T-helper 1 cell treated with Interleukin-12 subunit alpha and Interleukin-12 subunit beta and Interleukin-4 antibody, amounts not matched to agents 30 μg/mL and 1 μg/mL, for 36 hours (primary cell): ENCODE data around the gene GCN1.

Source experiments
- H3K27ac Mint-ChIP-seq: one replicate; pipeline ENCODE4 v1.8.0; 2021; ENCODE audit warnings: mild to moderate bottlenecking, mixed read lengths
- H3K27me3 Mint-ChIP-seq: one replicate; pipeline ENCODE4 v1.8.0; 2021; ENCODE audit warnings: low read depth, mixed read lengths
- H3K36me3 Mint-ChIP-seq: one replicate; pipeline ENCODE4 v1.8.0; 2021; ENCODE audit warnings: low read depth, mixed read lengths
- H3K4me1 Mint-ChIP-seq: one replicate; pipeline ENCODE4 v1.8.0; 2021; ENCODE audit warnings: low read depth, mixed read lengths
- H3K4me3 Mint-ChIP-seq: one replicate; pipeline ENCODE4 v1.8.0; 2021; ENCODE audit warnings: mild to moderate bottlenecking, moderate library complexity, mixed read lengths
- H3K9me3 Mint-ChIP-seq: one replicate; pipeline ENCODE4 v1.8.0; 2021; ENCODE audit warnings: mixed read lengths

Gene GCN1

DNA sequence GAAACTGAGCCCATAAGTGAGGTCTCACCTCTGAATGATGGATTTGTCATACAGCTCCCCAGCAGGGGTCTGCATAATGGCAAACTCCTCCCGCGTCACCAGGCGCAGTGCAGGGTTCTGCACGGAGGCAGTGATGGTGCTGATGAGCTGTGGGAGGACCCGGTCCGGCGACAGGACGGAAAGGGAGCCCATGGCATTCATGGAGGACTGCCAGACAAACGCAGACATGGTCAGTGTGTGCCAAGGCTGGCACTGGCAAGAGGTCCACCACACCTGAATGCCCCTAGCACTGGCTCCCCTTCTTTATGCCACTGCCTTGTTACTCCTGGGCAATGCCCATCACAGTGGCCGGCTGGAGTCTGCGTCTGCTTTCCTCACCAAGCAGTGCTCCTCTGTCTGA lies 32.7 kb downstream of the GCN1 start:
- no peaks in the 10 kb centered on the region for H3K27me3 Mint-ChIP-seq
- peaks cover 3% of the 10 kb centered on the region for H3K4me1 Mint-ChIP-seq
- no peak overlapping the region for H3K27ac Mint-ChIP-seq
- peaks cover 48% of the 10 kb centered on the region for H3K36me3 Mint-ChIP-seq
- H3K4me3 Mint-ChIP-seq = no peak overlapping the region
- no peaks in the 10 kb centered on the region for H3K9me3 Mint-ChIP-seq

GRCh38 chr12:120159509-120160237 lies 34.8 kb downstream of the GCN1 start:
- Mint-ChIP-seq H3K27ac (no peak overlapping the region), H3K9me3 (no peaks in the 10 kb centered on the region), H3K27me3 (no peaks in the 10 kb centered on the region), H3K4me3 (no peak overlapping the region), H3K4me1 (peaks cover 3% of the 10 kb centered on the region), H3K36me3 (peaks cover 61% of the 10 kb centered on the region)

- H3K36me3 Mint-ChIP-seq = peaks cover 59% of the 10 kb centered on the region
- no peak overlapping the region for H3K4me3 Mint-ChIP-seq
- no peak overlapping the region for H3K27ac Mint-ChIP-seq
- no peaks in the 10 kb centered on the region for H3K9me3 Mint-ChIP-seq
- H3K4me1 Mint-ChIP-seq = peaks cover 3% of the 10 kb centered on the region
- H3K27me3 Mint-ChIP-seq = no peaks in the 10 kb centered on the region
These were observed 36.2 kb downstream of the GCN1 start for GRCh38 chr12:120158351-120158750.

GRCh38 chr12:120157678-120158077 lies 36.8 kb downstream of the GCN1 start:
- no peaks in the 10 kb centered on the region for H3K9me3 Mint-ChIP-seq
- H3K4me1 Mint-ChIP-seq = peaks cover 3% of the 10 kb centered on the region
- peaks cover 57% of the 10 kb centered on the region for H3K36me3 Mint-ChIP-seq
- H3K27me3 Mint-ChIP-seq = no peaks in the 10 kb centered on the region
- no peak overlapping the region for H3K27ac Mint-ChIP-seq
- no peak overlapping the region for H3K4me3 Mint-ChIP-seq

- peak overlapping the region; percentile 26 for H3K27ac Mint-ChIP-seq
- peaks cover 49% of the 10 kb centered on the region for H3K36me3 Mint-ChIP-seq
- H3K4me1 Mint-ChIP-seq = peaks cover 3% of the 10 kb centered on the region
- H3K9me3 Mint-ChIP-seq = no peaks in the 10 kb centered on the region
- no peaks in the 10 kb centered on the region for H3K27me3 Mint-ChIP-seq
- H3K4me3 Mint-ChIP-seq = no peak overlapping the region
These were observed 37.9 kb downstream of the GCN1 start for GRCh38 chr12:120156315-120157259.

- Mint-ChIP-seq H3K36me3 (peaks cover 36% of the 10 kb centered on the region), H3K4me3 (no peak overlapping the region), H3K4me1 (peaks cover 3% of the 10 kb centered on the region), H3K27me3 (no peaks in the 10 kb centered on the region), H3K27ac (no peak overlapping the region), H3K9me3 (no peaks in the 10 kb centered on the region)
These were observed 39.4 kb downstream of the GCN1 start for GRCh38 chr12:120155072-120155471.

- H3K27ac Mint-ChIP-seq = no peak overlapping the region
- no peaks in the 10 kb centered on the region for H3K27me3 Mint-ChIP-seq
- peaks cover 28% of the 10 kb centered on the region for H3K36me3 Mint-ChIP-seq
- no peaks in the 10 kb centered on the region for H3K9me3 Mint-ChIP-seq
- no peaks in the 10 kb centered on the region for H3K4me1 Mint-ChIP-seq
- H3K4me3 Mint-ChIP-seq = no peak overlapping the region
These were observed 43.5 kb downstream of the GCN1 start for GRCh38 chr12:120150919-120151525.

GRCh38 chr12:120148011-120148410 lies 46.5 kb downstream of the GCN1 start:
- H3K36me3 Mint-ChIP-seq = peaks cover 30% of the 10 kb centered on the region
- no peaks in the 10 kb centered on the region for H3K27me3 Mint-ChIP-seq
- H3K4me1 Mint-ChIP-seq = no peaks in the 10 kb centered on the region
- H3K4me3 Mint-ChIP-seq = no peak overlapping the region
- no peaks in the 10 kb centered on the region for H3K9me3 Mint-ChIP-seq
- H3K27ac Mint-ChIP-seq = no peak overlapping the region

DNA sequence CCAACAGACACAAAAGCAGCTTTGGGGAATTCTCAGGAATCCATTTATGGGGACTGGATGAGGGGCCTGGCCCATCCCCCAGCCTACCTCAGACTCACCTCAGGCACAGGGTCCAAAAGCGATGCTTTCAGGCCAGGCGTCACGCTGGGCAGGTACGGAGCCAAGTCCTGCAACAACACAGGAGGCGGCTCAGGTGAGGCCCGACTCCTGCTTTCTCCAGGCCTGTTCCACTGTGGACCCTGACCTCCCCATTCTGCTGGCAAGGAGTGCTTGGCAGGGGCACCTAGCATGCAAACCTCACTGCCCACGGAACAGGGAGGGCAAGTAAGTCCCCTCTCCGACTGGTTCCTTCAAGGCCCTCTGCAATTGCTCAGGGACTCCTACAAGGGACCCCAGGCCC lies 49.4 kb downstream of the GCN1 start:
- Mint-ChIP-seq H3K4me3 (no peak overlapping the region), H3K9me3 (no peaks in the 10 kb centered on the region), H3K4me1 (no peaks in the 10 kb centered on the region), H3K27ac (no peak overlapping the region), H3K27me3 (no peaks in the 10 kb centered on the region), H3K36me3 (peaks cover 51% of the 10 kb centered on the region)

GRCh38 chr12:120144215-120144614 lies 50.3 kb downstream of the GCN1 start:
- no peak overlapping the region for H3K4me3 Mint-ChIP-seq
- H3K27me3 Mint-ChIP-seq = no peaks in the 10 kb centered on the region
- H3K9me3 Mint-ChIP-seq = no peaks in the 10 kb centered on the region
- H3K36me3 Mint-ChIP-seq = peaks cover 59% of the 10 kb centered on the region
- no peak overlapping the region for H3K27ac Mint-ChIP-seq
- no peaks in the 10 kb centered on the region for H3K4me1 Mint-ChIP-seq

DNA sequence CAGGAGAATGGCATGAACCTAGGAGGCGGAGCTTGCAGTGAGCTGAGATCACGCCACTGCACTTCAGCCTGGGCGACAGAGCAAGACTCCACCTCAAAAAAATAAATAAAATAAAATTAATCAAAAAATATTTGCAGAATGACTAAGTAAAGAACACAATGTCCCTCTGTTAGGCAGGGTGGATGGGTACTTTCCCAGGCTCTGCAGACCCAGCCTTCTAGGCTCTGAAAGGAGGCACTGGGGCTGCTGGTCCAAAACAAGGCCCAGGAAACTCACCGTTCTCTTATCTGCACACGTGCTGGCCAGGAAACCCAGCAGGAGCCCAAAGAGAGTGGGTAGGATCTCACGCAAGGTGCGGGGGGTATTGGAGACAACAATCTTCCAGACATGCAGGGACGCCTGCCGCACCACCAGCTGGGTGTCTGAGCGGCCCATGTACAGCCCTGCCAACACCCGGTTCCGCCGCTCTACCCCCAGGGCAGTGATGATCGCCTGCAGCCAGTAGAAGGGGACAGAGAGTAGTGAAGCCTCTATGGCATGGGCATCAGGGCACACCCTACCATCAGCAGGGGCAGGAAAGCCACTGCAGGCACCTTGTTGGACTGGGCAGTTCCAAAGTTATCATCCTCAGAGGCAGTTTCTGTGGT lies 52.2 kb downstream of the GCN1 start:
- H3K27ac Mint-ChIP-seq = no peak overlapping the region
- H3K36me3 Mint-ChIP-seq = peaks cover 49% of the 10 kb centered on the region
- no peaks in the 10 kb centered on the region for H3K9me3 Mint-ChIP-seq
- H3K4me3 Mint-ChIP-seq = no peak overlapping the region
- no peaks in the 10 kb centered on the region for H3K4me1 Mint-ChIP-seq
- H3K27me3 Mint-ChIP-seq = no peaks in the 10 kb centered on the region

DNA sequence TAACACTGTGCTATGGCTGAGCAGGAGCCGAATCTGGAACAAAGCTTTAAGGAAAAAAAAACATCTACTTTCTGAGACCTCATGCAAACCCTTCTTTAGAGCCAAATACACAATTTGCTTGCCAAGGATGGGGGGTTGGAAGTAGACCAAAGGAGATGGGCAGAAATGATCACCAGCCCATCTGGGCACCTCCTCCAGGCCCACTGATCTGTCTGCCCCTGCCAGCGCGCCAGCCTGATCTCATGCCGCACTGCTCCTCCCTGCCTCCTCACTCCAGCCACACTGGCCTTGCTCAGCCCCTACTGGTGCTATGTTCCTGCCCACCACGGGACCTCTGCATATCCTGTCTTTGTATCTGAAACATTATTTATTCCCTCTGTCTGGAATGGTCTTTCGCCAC lies 53.2 kb downstream of the GCN1 start:
- no peaks in the 10 kb centered on the region for H3K9me3 Mint-ChIP-seq
- no peaks in the 10 kb centered on the region for H3K4me1 Mint-ChIP-seq
- peaks cover 50% of the 10 kb centered on the region for H3K36me3 Mint-ChIP-seq
- no peak overlapping the region for H3K4me3 Mint-ChIP-seq
- H3K27me3 Mint-ChIP-seq = no peaks in the 10 kb centered on the region
- H3K27ac Mint-ChIP-seq = no peak overlapping the region

GRCh38 chr12:120140603-120141002 lies 53.9 kb downstream of the GCN1 start:
- no peaks in the 10 kb centered on the region for H3K4me1 Mint-ChIP-seq
- no peak overlapping the region for H3K27ac Mint-ChIP-seq
- H3K27me3 Mint-ChIP-seq = no peaks in the 10 kb centered on the region
- no peak overlapping the region for H3K4me3 Mint-ChIP-seq
- no peaks in the 10 kb centered on the region for H3K9me3 Mint-ChIP-seq
- peaks cover 53% of the 10 kb centered on the region for H3K36me3 Mint-ChIP-seq

DNA sequence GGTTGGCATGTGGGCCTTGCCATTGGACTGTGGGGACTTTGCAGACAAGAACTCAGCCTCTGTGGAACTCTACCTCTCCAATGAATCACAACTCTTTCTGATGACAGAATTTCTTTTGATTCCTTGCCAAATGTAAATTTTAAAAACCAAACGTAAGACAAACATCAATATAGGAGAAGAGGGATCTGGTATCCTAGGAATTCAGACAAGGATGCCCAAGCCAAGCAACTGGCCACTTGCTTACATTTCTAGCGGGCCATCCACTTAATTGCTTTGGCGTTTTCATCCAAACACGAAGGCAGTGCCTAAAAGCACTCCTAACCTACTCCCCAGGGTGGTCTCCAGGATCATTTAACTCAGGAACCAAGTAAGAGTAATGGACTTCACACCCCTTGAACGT lies 54.6 kb downstream of the GCN1 start:
- Mint-ChIP-seq H3K27ac (no peak overlapping the region), H3K4me3 (no peak overlapping the region), H3K4me1 (no peaks in the 10 kb centered on the region), H3K36me3 (peaks cover 55% of the 10 kb centered on the region), H3K9me3 (no peaks in the 10 kb centered on the region), H3K27me3 (no peaks in the 10 kb centered on the region)
